HT-29 (cell line): ENCODE measurements around the gene OLFML3. TPM values are rescaled to one million over a fixed set of nuclear protein-coding genes. Genes with fewer than 3 reads are reported as not detected.
"Not testable (repeated sequence)": the region's sequence is repeated elsewhere in the genome, so short reads cannot be mapped to it uniquely, and the experiment has no call there.

Source experiments
- DNase-seq: peaks from one replicate; pipeline ENCODE4 v3.0.0-alpha.2; 2015; ENCODE audit warnings: low spot score
- total RNA-seq: library from RNA; depleted of rRNA; stranded (reverse); fragments of >200 nt; shearing (Covaris generic); gene quantifications from 2 replicates; pipeline ENCODE4 v1.2.3, GENCODE V29; 2014; rRNA removed

The OLFML3 gene
- 0.03 TPM in 1 of 2 replicates, not detected in the other for total RNA-seq

GRCh38 chr1:113978863-113979702, at the start of gene OLFML3:
Gene OLFML3, plus strand, starts transcription at chr1:113979474. Its CDS starts 43 bp downstream, at chr1:113979517.
- DNase-seq: peak; percentile 86

GRCh38 chr1:113929750-113930498, 49.4 kb upstream of the OLFML3 start:
- DNase-seq: no peak

- DNase-seq: peak; percentile 79
These were observed 48.6 kb upstream of the OLFML3 start for GRCh38 chr1:113930499-113931161.

GRCh38 chr1:113931451-113931851, 47.8 kb upstream of the OLFML3 start:
- DNase-seq: peak; percentile 52

GRCh38 chr1:113934006-113934405, 45.3 kb upstream of the OLFML3 start:
- DNase-seq: no peak

- DNase-seq: no peak
These were observed 44.7 kb upstream of the OLFML3 start for GRCh38 chr1:113934511-113935055.

GRCh38 chr1:113935176-113935575, 44.1 kb upstream of the OLFML3 start:
- no peak for DNase-seq

- no peak for DNase-seq
These were observed 43.3 kb upstream of the OLFML3 start for GRCh38 chr1:113935970-113936369.

- no peak for DNase-seq
These were observed 42.1 kb upstream of the OLFML3 start for GRCh38 chr1:113937146-113937545.

- no peak for DNase-seq
These were observed 41.1 kb upstream of the OLFML3 start for GRCh38 chr1:113938192-113938591.

- DNase-seq: no peak
These were observed 38.7 kb upstream of the OLFML3 start for GRCh38 chr1:113940365-113941244.

GRCh38 chr1:113941245-113941559, 38.1 kb upstream of the OLFML3 start:
- no peak for DNase-seq

GRCh38 chr1:113942527-113942926, 36.7 kb upstream of the OLFML3 start:
- DNase-seq: no peak

GRCh38 chr1:113943028-113943811, 36.1 kb upstream of the OLFML3 start:
- no peak for DNase-seq

GRCh38 chr1:113945329-113945728, 33.9 kb upstream of the OLFML3 start:
- no peak for DNase-seq

GRCh38 chr1:113946112-113946511, 33.2 kb upstream of the OLFML3 start:
- DNase-seq: no peak

- DNase-seq: no peak
These were observed 32.4 kb upstream of the OLFML3 start for GRCh38 chr1:113946678-113947387.

- DNase-seq: no peak
These were observed 31.7 kb upstream of the OLFML3 start for GRCh38 chr1:113947388-113948107.

GRCh38 chr1:113948151-113948550, 31.1 kb upstream of the OLFML3 start:
- DNase-seq: not testable (repeated sequence)
